GM18909 (cell line): ENCODE data around the gene CHAT.

Experiments used
- ATAC-seq: cut with Tn5 transposase; IDR thresholded peaks from one replicate; pipeline ENCODE4 v1.9.1; 2021; ENCODE audit warnings: mild to moderate bottlenecking; ENCODE audit not compliant: unreplicated experiment, poor library complexity

CHAT gene

GRCh38 chr10:49627038-49627437 is 13.2 kb downstream of the CHAT start:
- ATAC-seq = no peak

DNA sequence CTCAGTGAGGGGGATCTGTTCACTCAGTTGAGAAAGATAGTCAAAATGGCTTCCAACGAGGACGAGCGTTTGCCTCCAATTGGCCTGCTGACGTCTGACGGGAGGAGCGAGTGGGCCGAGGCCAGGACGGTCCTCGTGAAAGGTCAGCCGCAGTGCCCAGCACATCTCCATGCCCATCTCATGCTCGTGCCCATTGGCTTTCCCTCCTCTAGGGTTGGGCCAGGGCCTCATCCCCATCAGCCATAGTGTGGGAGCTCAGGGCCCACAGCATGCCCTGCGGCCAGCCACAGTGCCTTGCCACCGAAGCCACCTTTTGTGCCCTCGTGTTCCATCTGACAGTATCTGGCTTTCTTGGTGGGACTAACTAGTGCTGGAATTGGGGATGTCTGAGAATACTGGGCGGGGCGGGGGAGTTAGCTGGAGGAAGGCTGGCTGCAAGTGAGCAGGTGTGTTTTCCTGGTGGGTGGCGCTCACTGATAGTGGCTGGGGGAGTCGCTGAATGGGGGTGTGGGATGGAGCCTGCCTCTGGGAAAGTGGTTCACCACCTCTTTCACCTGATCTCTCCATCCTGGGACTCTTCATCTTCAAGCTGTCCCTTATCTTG is 13.9 kb downstream of the CHAT start:
- ATAC-seq = no peak

DNA sequence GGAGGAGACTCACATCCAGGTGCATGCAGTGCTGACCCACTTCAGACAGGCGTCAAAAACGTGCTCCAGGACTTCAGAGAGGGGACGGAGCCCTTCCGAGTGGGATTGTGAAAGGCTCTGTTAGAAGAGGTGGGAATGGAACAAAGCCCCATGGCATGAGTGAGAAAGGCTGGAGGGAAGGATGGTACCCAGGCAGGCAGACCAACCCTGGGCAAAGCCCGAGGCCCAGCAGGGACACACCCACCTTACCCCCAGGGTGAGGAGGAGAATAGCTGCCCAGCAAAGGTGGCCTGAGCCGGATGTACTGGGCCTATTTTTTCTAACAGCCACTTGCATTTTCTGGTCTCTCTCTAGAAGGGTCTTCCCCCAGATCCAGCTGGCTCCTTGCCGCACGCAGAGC is 14.8 kb downstream of the CHAT start:
- no peak for ATAC-seq

- no peak for ATAC-seq
Measured at GRCh38 chr10:49629431-49629881, 15.6 kb downstream of the CHAT start.

- no peak for ATAC-seq
Measured at GRCh38 chr10:49631975-49632374, 18.1 kb downstream of the CHAT start.

- no peak for ATAC-seq
Measured at GRCh38 chr10:49632406-49633317, 18.8 kb downstream of the CHAT start.

GRCh38 chr10:49633327-49634068 is 19.7 kb downstream of the CHAT start:
- no peak for ATAC-seq

GRCh38 chr10:49634069-49634660 is 20.3 kb downstream of the CHAT start:
- no peak for ATAC-seq

GRCh38 chr10:49642311-49642710 is 28.5 kb downstream of the CHAT start:
- ATAC-seq = no peak

DNA sequence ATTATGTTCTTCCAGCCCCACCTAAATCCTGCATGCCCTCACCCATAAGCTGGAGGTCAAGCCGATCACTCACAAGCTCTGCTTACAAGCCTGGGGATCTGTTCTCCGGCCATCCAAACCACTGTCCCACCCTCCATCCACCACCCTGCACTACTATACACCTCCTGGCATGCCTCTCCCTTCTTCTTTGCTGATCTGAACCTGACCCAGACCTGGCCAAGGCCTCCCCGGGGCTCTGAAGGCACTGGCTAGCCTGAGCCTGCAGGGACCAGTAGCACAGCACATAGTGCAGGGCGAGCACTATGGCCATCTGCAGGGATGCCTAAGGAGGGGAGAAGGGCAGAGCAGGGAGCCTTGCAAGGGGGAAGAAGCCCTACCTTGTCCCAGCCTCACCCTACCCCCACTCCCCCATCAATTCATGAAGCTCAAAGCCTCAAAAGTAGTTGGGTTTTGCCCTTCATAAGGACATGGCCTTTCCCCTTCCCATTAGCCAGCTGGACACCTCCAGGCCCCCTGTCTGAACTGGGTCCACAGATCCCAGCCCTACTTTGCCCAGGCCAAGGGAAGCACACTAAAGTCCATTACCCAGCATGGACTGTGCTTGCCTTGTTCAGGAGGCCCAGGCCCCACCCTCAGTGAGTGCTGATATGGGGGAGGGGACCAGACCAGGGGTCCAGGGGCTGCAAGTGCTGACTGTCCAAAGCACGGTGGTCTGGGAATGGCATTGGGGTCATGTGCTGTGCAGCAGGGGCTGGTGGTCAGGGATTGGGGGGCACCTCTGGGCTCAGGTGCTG is 29.6 kb downstream of the CHAT start:
- ATAC-seq = no peak

DNA sequence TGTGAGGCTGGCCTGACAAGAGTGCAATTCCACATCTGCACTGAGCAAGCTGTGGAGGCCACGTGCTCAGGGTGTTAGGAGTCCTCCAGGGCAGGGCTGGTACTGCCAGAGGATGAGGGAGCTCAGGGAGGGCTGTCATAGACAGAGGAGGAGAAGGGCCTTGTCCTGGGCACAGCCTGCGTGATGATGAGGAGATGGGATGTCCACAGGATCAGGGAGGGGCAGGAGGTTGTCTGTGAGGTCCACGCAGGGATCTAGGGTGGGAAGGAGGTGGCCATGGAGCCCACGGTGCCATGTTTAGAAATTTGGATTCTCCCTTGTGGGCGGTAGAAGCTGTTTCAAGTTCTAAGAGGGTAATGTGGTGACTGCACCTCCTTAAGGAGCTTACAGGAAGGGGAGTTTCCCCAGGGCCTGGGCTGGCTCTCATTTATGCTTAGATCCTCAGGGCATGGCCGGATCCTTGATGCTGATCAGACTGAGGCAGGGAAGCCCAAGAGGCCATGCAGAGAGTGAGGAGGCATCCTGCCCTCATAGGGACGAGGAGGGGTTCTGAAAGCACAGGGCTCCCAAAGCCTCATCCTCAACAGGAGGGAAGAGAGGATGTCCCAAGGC is 30.3 kb downstream of the CHAT start:
- no peak for ATAC-seq

- ATAC-seq = no peak
Measured at GRCh38 chr10:49645417-49645816, 31.6 kb downstream of the CHAT start.

DNA sequence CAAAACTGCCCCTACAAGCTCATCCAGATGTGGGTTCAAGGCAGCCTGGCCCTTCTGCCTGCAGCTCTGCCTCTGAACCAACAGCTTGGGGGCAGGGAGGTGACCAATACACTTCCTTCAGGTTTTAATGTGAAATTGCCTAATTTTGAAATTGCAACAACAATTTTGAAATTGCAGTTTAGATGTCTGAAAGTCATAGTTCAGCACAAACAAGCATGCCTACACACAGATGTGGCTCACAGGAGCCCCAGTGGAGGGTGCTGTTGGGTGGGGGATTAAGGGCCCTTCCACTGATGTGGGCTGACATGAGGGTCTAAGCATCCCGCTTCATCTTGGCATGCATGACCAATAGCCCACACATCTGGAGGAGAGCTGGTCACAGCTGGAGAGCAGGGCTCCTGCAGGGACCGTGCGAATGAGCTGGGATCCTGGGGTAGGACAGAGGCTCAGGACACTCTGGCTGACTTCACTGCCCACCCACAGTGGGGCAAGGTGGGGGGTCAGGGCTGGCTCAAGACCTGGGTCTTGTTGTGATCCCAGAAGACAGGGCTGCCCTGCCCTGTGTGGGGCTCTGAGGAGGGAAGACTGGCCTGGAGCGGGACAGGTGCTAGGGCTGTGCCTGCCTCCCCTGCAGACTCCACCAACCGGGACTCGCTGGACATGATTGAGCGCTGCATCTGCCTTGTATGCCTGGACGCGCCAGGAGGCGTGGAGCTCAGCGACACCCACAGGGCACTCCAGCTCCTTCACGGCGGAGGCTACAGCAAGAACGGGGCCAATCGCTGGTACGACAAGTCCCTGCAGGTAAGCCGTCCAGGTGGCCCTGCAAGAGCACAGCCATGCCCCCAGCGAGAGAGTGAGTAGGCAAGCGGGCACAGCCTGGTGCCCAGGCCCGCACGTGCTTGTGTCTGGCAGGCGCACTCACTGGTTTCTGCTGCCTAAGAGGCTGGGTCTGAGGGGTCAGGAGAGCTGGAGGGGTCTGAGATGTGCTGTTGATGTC is 32.3 kb downstream of the CHAT start:
- ATAC-seq = no peak

DNA sequence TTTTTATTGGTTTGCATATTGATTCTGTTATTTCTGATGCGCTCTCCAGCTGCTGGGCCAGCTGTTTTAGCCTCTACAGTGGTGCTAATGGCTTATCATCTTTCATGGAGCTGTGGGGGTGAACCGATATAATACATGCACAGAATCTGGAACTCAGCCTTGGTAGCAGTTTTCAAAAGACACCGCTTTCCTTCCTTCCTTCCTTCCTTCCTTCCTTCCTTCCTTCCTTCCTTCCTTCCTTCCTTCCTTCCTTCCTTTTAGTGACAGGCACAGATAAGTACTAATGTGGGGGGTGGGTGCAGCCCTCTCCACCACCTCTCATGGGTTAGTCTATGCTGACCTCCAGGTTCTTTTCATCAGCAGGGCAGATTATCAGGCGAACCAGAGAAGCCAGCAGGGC is 33.7 kb downstream of the CHAT start:
- ATAC-seq = no peak

DNA sequence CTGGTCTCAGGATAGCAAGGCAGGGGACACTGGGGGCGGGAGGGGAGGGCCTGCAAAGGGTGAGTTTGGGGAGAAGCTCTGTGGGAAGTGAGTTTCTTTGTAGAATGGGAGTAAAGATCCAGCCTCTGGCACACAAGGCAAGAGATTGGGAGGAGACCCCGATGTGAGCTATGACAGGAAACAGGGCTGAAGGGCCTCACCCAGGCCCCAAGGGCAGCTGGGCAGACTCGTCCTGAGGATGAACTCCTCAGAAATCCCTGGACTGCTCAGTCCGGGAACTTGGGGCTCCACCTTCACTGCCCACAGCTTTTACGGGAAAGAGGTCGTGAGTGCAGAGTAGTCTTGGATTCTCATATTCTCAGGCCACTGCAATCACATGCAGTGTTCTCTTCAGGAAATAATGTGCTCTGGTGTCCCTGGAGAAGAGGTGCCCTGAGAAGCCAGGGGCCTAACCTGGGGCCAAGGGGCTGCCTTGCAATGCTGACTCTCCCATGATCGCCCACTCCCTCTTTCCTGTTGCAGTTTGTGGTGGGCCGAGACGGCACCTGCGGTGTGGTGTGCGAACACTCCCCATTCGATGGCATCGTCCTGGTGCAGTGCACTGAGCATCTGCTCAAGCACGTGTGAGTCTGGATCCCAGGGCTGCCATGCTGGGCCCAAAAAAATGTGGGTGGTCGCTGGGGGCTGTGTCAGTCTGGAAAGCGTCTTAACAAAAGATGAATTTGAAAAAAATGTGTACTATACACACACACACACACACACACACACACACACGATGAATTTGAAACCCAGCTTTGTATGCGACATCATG is 34.4 kb downstream of the CHAT start:
- ATAC-seq = no peak

- no peak for ATAC-seq
Measured at GRCh38 chr10:49649294-49649693, 35.5 kb downstream of the CHAT start.

DNA sequence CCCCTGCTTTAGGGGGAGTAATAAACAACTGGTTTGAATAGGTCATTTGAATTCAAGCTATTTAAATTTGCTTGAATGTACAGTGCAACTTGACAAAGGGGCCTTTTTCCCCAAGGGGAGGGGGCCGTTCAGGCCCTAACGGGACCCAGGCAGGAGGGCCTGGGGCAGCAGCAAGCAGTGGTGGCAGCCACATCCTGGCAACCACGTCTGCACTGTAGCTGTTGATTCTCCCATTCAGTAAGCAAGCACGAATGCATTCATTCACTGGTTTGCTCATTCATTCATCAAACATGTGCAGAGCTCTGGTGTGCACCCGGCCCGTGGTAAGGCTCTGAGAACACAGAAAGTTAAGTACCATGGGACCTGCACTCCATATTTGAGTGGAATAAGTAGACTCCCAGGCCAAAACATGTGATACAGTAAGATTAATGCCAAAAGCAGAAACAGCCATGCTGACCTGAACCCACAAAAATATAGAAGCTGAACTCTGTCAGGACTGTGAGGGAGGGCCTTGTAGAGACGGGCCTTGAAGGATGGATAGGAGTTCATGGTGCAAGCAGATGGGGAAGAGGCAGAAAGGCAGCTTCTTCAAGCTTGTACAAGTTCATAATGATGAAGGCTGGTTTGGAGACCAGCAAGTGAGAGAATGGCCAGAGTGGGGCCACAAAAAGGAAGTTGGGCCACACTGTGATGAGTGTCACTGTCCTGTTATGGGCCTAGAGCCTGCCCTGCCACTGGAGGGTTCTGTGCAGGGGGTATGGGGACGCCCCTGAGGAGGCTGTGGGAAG is 36.3 kb downstream of the CHAT start:
- ATAC-seq = no peak
